CD14-positive monocyte (primary cell): ENCODE measurements around the gene ZNF143. TPM values are rescaled to one million over a fixed set of nuclear protein-coding genes. Genes with fewer than 3 reads are reported as not detected.

ENCODE experiments used
- DNase-seq, 3 donors: peaks; one replicate each; pipeline ENCODE4 v3.0.0-alpha.2; 2011 to 2022
- H2AFZ ChIP-seq: 2 replicates; pipeline ENCODE4 v1.6.0; 2012; ENCODE audit warnings: mild to moderate bottlenecking, low read depth, low read length, inconsistent platforms; ENCODE audit not compliant: insufficient read depth, poor library complexity, severe bottlenecking
- H3K27ac ChIP-seq, 2 donors: 1 replicate in 1 of 2; 2 replicates in 1 of 2; pipeline ENCODE4 v1.5.1; 2012 to 2013; ENCODE audit warnings: low read length in 2 of 2, control low read depth in 1 of 2, inconsistent platforms in 1 of 2, low read depth in 1 of 2, mild to moderate bottlenecking in 1 of 2
- H3K27me3 ChIP-seq, 2 donors: one replicate each; pipeline versions ENCODE4 v1.6.0 to v1.6.1; 2011 to 2013; ENCODE audit warnings: low read length in 2 of 2; ENCODE audit not compliant: control insufficient read depth in 2 of 2, insufficient read depth in 2 of 2
- H3K36me3 ChIP-seq, 2 donors: replicated peaks in 1 of 2; 1 replicate in 1 of 2; 2 replicates in 1 of 2; pipeline versions ENCODE4 v1.5.1 to v1.6.1; 2012 to 2013; ENCODE audit warnings: low read length in 2 of 2, control low read depth in 1 of 2, inconsistent platforms in 1 of 2, mild to moderate bottlenecking in 1 of 2; ENCODE audit not compliant: insufficient read depth in 2 of 2, control insufficient read depth in 1 of 2
- H3K4me1 ChIP-seq, 2 donors: 1 replicate in 1 of 2; 2 replicates in 1 of 2; pipeline versions ENCODE4 v1.5.1 to v1.6.1; 2012 to 2013; ENCODE audit warnings: low read length in 2 of 2, control low read depth in 1 of 2, inconsistent platforms in 1 of 2, mild to moderate bottlenecking in 1 of 2, moderate library complexity in 1 of 2; ENCODE audit not compliant: insufficient read depth in 2 of 2, control insufficient read depth in 1 of 2
- H3K4me2 ChIP-seq: replicated peaks from 2 replicates; pipeline ENCODE3; 2012; ENCODE audit warnings: low read length, moderate library complexity, mild to moderate bottlenecking; ENCODE audit not compliant: poor library complexity, severe bottlenecking; ENCODE audit errors: extremely low read depth
- H3K4me3 ChIP-seq, 3 experiments: fragments of 200-600 bp in 1 of 3; sonication (generic) in 1 of 3; replicated peaks in 1 of 3; 1 replicate in 2 of 3; 2 replicates in 1 of 3; pipeline ENCODE4 v1.5.1; 2011 to 2013; ENCODE audit warnings: low read length in 3 of 3, mild to moderate bottlenecking in 3 of 3, control low read depth in 2 of 3, low read depth in 2 of 3, inconsistent platforms in 1 of 3, moderate library complexity in 1 of 3
- H3K79me2 ChIP-seq: 2 replicates; pipeline ENCODE4 v1.6.0; 2012; ENCODE audit warnings: mild to moderate bottlenecking, control low read depth, inconsistent platforms, low read length, moderate library complexity; ENCODE audit not compliant: insufficient read depth
- H3K9ac ChIP-seq: 2 replicates; pipeline ENCODE4 v1.6.0; 2017; ENCODE audit warnings: low read length, mild to moderate bottlenecking; ENCODE audit not compliant: insufficient read depth, poor library complexity, severe bottlenecking
- H3K9me3 ChIP-seq, 2 donors: replicated peaks in 1 of 2; 1 replicate in 1 of 2; 2 replicates in 1 of 2; pipeline versions ENCODE4 v1.5.1 to v1.6.1; 2012 to 2013; ENCODE audit warnings: low read length in 2 of 2, control low read depth in 1 of 2; ENCODE audit not compliant: control insufficient read depth in 1 of 2, insufficient read depth in 1 of 2
- H4K20me1 ChIP-seq: 2 replicates; pipeline ENCODE4 v1.6.0; 2012; ENCODE audit warnings: mild to moderate bottlenecking, low read length, control low read depth, moderate library complexity; ENCODE audit not compliant: insufficient read depth
- H3K27ac Mint-ChIP-seq, 7 donors: one replicate each; pipeline ENCODE4 v1.8.0; 2020; ENCODE audit warnings: mild to moderate bottlenecking in 7 of 7, mixed read lengths in 7 of 7, moderate library complexity in 6 of 7, inconsistent platforms in 2 of 7
- H3K27me3 Mint-ChIP-seq, 3 donors: one replicate each; pipeline ENCODE4 v1.8.0; 2021 to 2022; ENCODE audit warnings: low read depth in 3 of 3, mild to moderate bottlenecking in 3 of 3, mixed read lengths in 3 of 3, moderate library complexity in 3 of 3, inconsistent platforms in 1 of 3
- H3K36me3 Mint-ChIP-seq, 2 donors: one replicate each; pipeline ENCODE4 v1.8.0; 2020; ENCODE audit warnings: mixed read lengths in 2 of 2, inconsistent platforms in 1 of 2, mild to moderate bottlenecking in 1 of 2
- H3K4me1 Mint-ChIP-seq: one replicate; pipeline ENCODE4 v1.8.0; 2020; ENCODE audit warnings: mild to moderate bottlenecking, mixed read lengths
- H3K4me3 Mint-ChIP-seq, 2 donors: one replicate each; pipeline ENCODE4 v1.8.0; 2020; ENCODE audit warnings: mild to moderate bottlenecking in 2 of 2, mixed read lengths in 2 of 2, moderate library complexity in 1 of 2
- H3K9me3 Mint-ChIP-seq, 7 donors: one replicate each; pipeline ENCODE4 v1.8.0; 2020 to 2022; ENCODE audit warnings: mixed read lengths in 7 of 7, mild to moderate bottlenecking in 6 of 7, moderate library complexity in 6 of 7, inconsistent platforms in 2 of 7
- CTCF ChIP-seq: fragments of 200-600 bp; IDR thresholded peaks from one replicate; pipeline ENCODE4 v1.8.0; 2022; ENCODE audit warnings: antibody characterized with exemption, mild to moderate bottlenecking
- WGBS: methylation state at CpG from one replicate; pipeline ENCODE4 v1.1.5; 2013; ENCODE audit warnings: missing lambda C conversion rate; ENCODE audit not compliant: insufficient coverage; 5-methylcytosine and 5-hydroxymethylcytosine counted together
- intact Hi-C, 2 donors: fragments of 100-400 bp; cut with micrococcal nuclease; formaldehyde crosslinking; loops; one replicate each; pipeline versions ENCODE4 v1.15.0 to v1.15.1; 2023
- polyA plus RNA-seq, 3 donors: library from polyadenylated mRNA; depleted of rRNA in 1 of 3; unstranded in 2 of 3; stranded (reverse) in 1 of 3; fragments of 300-500 nt in 2 of 3; fragments of >200 nt in 1 of 3; fragmentation: Illumina TruSeq in 2 of 3; gene quantifications; 1 replicate in 2 of 3; 2 replicates in 1 of 3; pipeline ENCODE4 v1.2.3, GENCODE V29; 2012 to 2021

ZNF143 gene
- polyA plus RNA-seq, 3 donors: 26.8 to 30.5 (median 30.1) TPM

- DNase-seq: peak in 2 of 3 donors; percentile 66 to 73
- H3K79me2 ChIP-seq: peaks cover 61% of the 10 kb centered on the region
- Mint-ChIP-seq H3K4me1 (peaks cover 28% of the 10 kb centered on the region), H3K27ac (peak overlapping the region; percentile 86 to 99 (median 97)), H3K36me3 (peaks cover 3 to 7% of the 10 kb centered on the region in 2 donors), H3K27me3 (no peaks in the 10 kb centered on the region), H3K4me3 (peak overlapping the region; percentile 91 to 94), H3K9me3 (peaks cover 0 to 5% (median 0%) of the 10 kb centered on the region in 7 donors)
- H3K9me3 ChIP-seq: no peaks in the 10 kb centered on the region
- under 1% methylated on average over 44 of the region's 57 CpGs for WGBS
- H3K27ac ChIP-seq: peak overlapping the region; percentile 91 to 94
- H3K9ac ChIP-seq: peak overlapping the region; percentile 98
- peak overlapping the region; percentile 69 for H2AFZ ChIP-seq
- intact Hi-C loops: loop anchor here in 1 of 2 donors (10.0 kb wide), 1 partner anchor 844 kb away; the partner anchor contains the start of gene ADM
- no peaks in the 10 kb centered on the region for H3K27me3 ChIP-seq
- H3K4me2 ChIP-seq: peak overlapping the region; percentile 91
- no peak for TF ChIP-seq CTCF
- peaks cover 0 to 5% of the 10 kb centered on the region in 2 donors for H3K36me3 ChIP-seq
- H4K20me1 ChIP-seq: peaks cover 6% of the 10 kb centered on the region
- peak overlapping the region; percentile 76 to 97 (median 89) for H3K4me3 ChIP-seq
- H3K4me1 ChIP-seq: peaks cover 15 to 25% of the 10 kb centered on the region in 2 donors
These were observed 399 bp downstream of the ZNF143 start for GRCh38 chr11:9461063-9461759.

GRCh38 chr11:9461760-9462134 is 935 bp downstream of the ZNF143 start:
- Mint-ChIP-seq H3K4me3 (peak overlapping the region; percentile 91 to 94), H3K36me3 (peaks cover 5 to 13% of the 10 kb centered on the region in 2 donors), H3K27me3 (no peaks in the 10 kb centered on the region), H3K9me3 (peaks cover 0 to 2% (median 0%) of the 10 kb centered on the region in 7 donors), H3K4me1 (peaks cover 28% of the 10 kb centered on the region), H3K27ac (peak overlapping the region; percentile 86 to 98 (median 96))
- Histone ChIP-seq H2AFZ (peak overlapping the region; percentile 69), H4K20me1 (peaks cover 9% of the 10 kb centered on the region), H3K9ac (peak overlapping the region; percentile 98), H3K36me3 (peaks cover 0 to 5% of the 10 kb centered on the region in 2 donors), H3K4me3 (peak overlapping the region; percentile 76 to 97 (median 89)), H3K27ac (peak overlapping the region; percentile 91 to 94), H3K79me2 (peaks cover 66% of the 10 kb centered on the region), H3K9me3 (no peaks in the 10 kb centered on the region), H3K4me2 (peak overlapping the region; percentile 91), H3K27me3 (no peaks in the 10 kb centered on the region), H3K4me1 (peaks cover 15 to 25% of the 10 kb centered on the region in 2 donors)
- TF ChIP-seq CTCF: no peak
- peak; percentile 15 to 40 (median 30) for DNase-seq
- intact Hi-C loops: loop anchor here in 1 of 2 donors (10.0 kb wide), 1 partner anchor 843 kb away; the partner anchor contains the start of gene ADM
- 0% methylated on average over 2 of the region's 10 CpGs for WGBS
